Activated CD4-positive, alpha-beta T cell treated with anti-CD3 and anti-CD28 coated beads, Interleukin-2, amount 50 U/mL, for 16 hours (primary cell): ENCODE measurements around the gene ITGB2.
"Not testable (repeated sequence)": the region's sequence is repeated elsewhere in the genome, so short reads cannot be mapped to it uniquely, and the experiment has no call there.

Experiments
- DNase-seq: peaks from one replicate; pipeline ENCODE4 v3.0.0-alpha.2; 2020

The ITGB2 gene

GRCh38 chr21:44925378-44925755, 4.7 kb upstream of the ITGB2 start:
- DNase-seq, result peak; percentile 35

- peak; percentile 50 for DNase-seq
Observed at GRCh38 chr21:44924606-44925377, 4.1 kb upstream of the ITGB2 start.

GRCh38 chr21:44923480-44924084, 2.9 kb upstream of the ITGB2 start:
- DNase-seq, result no peak

- DNase-seq, result no peak
Observed at GRCh38 chr21:44921928-44922327, 1.2 kb upstream of the ITGB2 start.

- DNase-seq, result peak; percentile 43
Observed at GRCh38 chr21:44919913-44920693, 596 bp downstream of the ITGB2 start.

GRCh38 chr21:44919111-44919912, 1.4 kb downstream of the ITGB2 start:
- DNase-seq, result peak; percentile 34

GRCh38 chr21:44918581-44919033, 2.1 kb downstream of the ITGB2 start:
- DNase-seq, result no peak

GRCh38 chr21:44918107-44918470, 2.6 kb downstream of the ITGB2 start:
- DNase-seq, result no peak

GRCh38 chr21:44917446-44918106, 3.1 kb downstream of the ITGB2 start:
- DNase-seq, result no peak

GRCh38 chr21:44916965-44917364, 3.7 kb downstream of the ITGB2 start:
- DNase-seq, result no peak

- DNase-seq, result peak; percentile 88
Observed at GRCh38 chr21:44914176-44914874, 6.4 kb downstream of the ITGB2 start.

- no peak for DNase-seq
Observed at GRCh38 chr21:44913425-44914175, 7.1 kb downstream of the ITGB2 start.

GRCh38 chr21:44912506-44913412, 7.9 kb downstream of the ITGB2 start:
- DNase-seq, result not testable (repeated sequence)

- DNase-seq, result no peak
Observed at GRCh38 chr21:44912158-44912473, 8.6 kb downstream of the ITGB2 start.

- DNase-seq, result peak; percentile 77
Observed at GRCh38 chr21:44911384-44912157, 9.1 kb downstream of the ITGB2 start.

GRCh38 chr21:44911068-44911383, 9.7 kb downstream of the ITGB2 start:
- DNase-seq, result no peak

- DNase-seq, result no peak
Observed at GRCh38 chr21:44910229-44911067, 10.3 kb downstream of the ITGB2 start.

- no peak for DNase-seq
Observed at GRCh38 chr21:44909719-44910118, 11.0 kb downstream of the ITGB2 start.
